GM21529 (cell line): ENCODE results near the gene SMDT1.
"Not testable (repeated sequence)": the region's sequence is repeated elsewhere in the genome, so short reads cannot be mapped to it uniquely, and the experiment has no call there.

ENCODE experiments used
- ATAC-seq: cut with Tn5 transposase; IDR thresholded peaks from one replicate; pipeline ENCODE4 v1.9.1; 2021; ENCODE audit not compliant: unreplicated experiment

Gene SMDT1

GRCh38 chr22:42070517-42071422 is 8.7 kb upstream of the SMDT1 start, which contains the start of gene NAGA:
NAGA (minus strand) TSS chr22:42070812; CDS start chr22:42070297, 515 bp downstream.
- peak; percentile 86 for ATAC-seq

- ATAC-seq = not testable (repeated sequence)
These were observed 8.0 kb upstream of the SMDT1 start for GRCh38 chr22:42071508-42071907.

- no peak for ATAC-seq
These were observed 6.7 kb upstream of the SMDT1 start for GRCh38 chr22:42072606-42073330.

GRCh38 chr22:42073621-42074041 is 5.9 kb upstream of the SMDT1 start:
- ATAC-seq = no peak

GRCh38 chr22:42074132-42074811 is 5.2 kb upstream of the SMDT1 start, which contains the start of gene PHETA2:
PHETA2 (plus strand) TSS chr22:42074248; CDS start chr22:42077294, 3,046 bp downstream.
- no peak for ATAC-seq

- ATAC-seq = no peak
These were observed 4.4 kb upstream of the SMDT1 start for GRCh38 chr22:42074846-42075676.

GRCh38 chr22:42076764-42077485 is 2.6 kb upstream of the SMDT1 start:
- ATAC-seq = no peak

GRCh38 chr22:42077486-42078125 is 1.9 kb upstream of the SMDT1 start:
- no peak for ATAC-seq

GRCh38 chr22:42078469-42079318 is 806 bp upstream of the SMDT1 start:
- ATAC-seq = no peak

- no peak for ATAC-seq
These were observed 787 bp downstream of the SMDT1 start for GRCh38 chr22:42080287-42080686.

GRCh38 chr22:42083119-42083518 is 3.6 kb downstream of the SMDT1 start:
- ATAC-seq = no peak

GRCh38 chr22:42084874-42085273 is 5.4 kb downstream of the SMDT1 start:
- no peak for ATAC-seq

GRCh38 chr22:42086051-42086450 is 6.6 kb downstream of the SMDT1 start:
- ATAC-seq = no peak

- peak; percentile 92 for ATAC-seq
These were observed 11.3 kb downstream of the SMDT1 start, which contains the start of gene NDUFA6 for GRCh38 chr22:42090596-42091454. NDUFA6 (minus strand) TSS chr22:42090772; CDS start chr22:42090744, 28 bp downstream.

- no peak for ATAC-seq
These were observed 11.9 kb downstream of the SMDT1 start for GRCh38 chr22:42091455-42091782.

GRCh38 chr22:42101199-42101598 is 21.7 kb downstream of the SMDT1 start:
- ATAC-seq = no peak

GRCh38 chr22:42104332-42104860 is 24.9 kb downstream of the SMDT1 start:
- ATAC-seq = not testable (repeated sequence)
